Peyer's patch (tissue), 4 donors: ENCODE results near the gene MMD. TPM values are rescaled to one million over a fixed set of nuclear protein-coding genes. Genes with fewer than 3 reads are reported as not detected.

ENCODE experiments used
- DNase-seq, 3 donors: peaks; one replicate each; pipeline ENCODE4 v3.0.0-alpha.2; 2017 to 2019
- H3K27ac ChIP-seq, 4 donors: fragments of 200-600 bp; sonication (generic); one replicate each; pipeline ENCODE4 v1.5.1; 2016 to 2019
- H3K27me3 ChIP-seq, 2 donors: fragments of 200-600 bp; sonication (generic); one replicate each; pipeline ENCODE4 v1.5.1; 2019
- H3K36me3 ChIP-seq, 3 donors: fragments of 200-600 bp; sonication (generic); one replicate each; pipeline ENCODE4 v1.5.1; 2016 to 2019
- H3K4me1 ChIP-seq, 4 donors: fragments of 200-600 bp; sonication (generic); one replicate each; pipeline ENCODE4 v1.5.1; 2016 to 2019
- H3K4me3 ChIP-seq, 4 donors: fragments of 200-600 bp; sonication (generic); 1 replicate in 3 of 4; 2 replicates in 1 of 4; pipeline ENCODE4 v1.5.1; 2016 to 2019; ENCODE audit warnings: mild to moderate bottlenecking in 1 of 4
- H3K9me3 ChIP-seq, 4 donors: fragments of 200-600 bp; sonication (generic); one replicate each; pipeline ENCODE4 v1.5.1; 2016 to 2019; ENCODE audit warnings: mild to moderate bottlenecking in 1 of 4
- POLR2A ChIP-seq, 2 donors: fragments of 450-650 bp; IDR thresholded peaks; one replicate each; pipeline ENCODE4 v1.5.1; 2017; ENCODE audit warnings: antibody characterized with exemption in 2 of 2, mild to moderate bottlenecking in 2 of 2, moderate library complexity in 2 of 2
- total RNA-seq, 4 donors: library from RNA; depleted of rRNA; stranded (reverse); fragments of >200 nt; gene quantifications; one replicate each; pipeline ENCODE4 v1.1.0, GENCODE V29; 2016
- TF ChIP-seq, protein P1 (sequence below), 6 experiments: fragments of 450-650 bp in 4 of 6; fragments of 200-600 bp in 2 of 6; sonication (generic) in 1 of 6; IDR thresholded peaks; one replicate each; pipeline ENCODE4 v1.5.1; 2017 to 2019; ENCODE audit warnings: antibody characterized with exemption in 6 of 6, mild to moderate bottlenecking in 3 of 6, moderate library complexity in 1 of 6

The MMD gene
- total RNA-seq, 4 donors from 2014 or later, result 4.5 to 29.7 (median 14.3) TPM

- peak; percentile 56 to 76 (median 67) for DNase-seq
- no peaks in the 10 kb centered on the region for H3K9me3 ChIP-seq
- H3K27me3 ChIP-seq, result no peaks in the 10 kb centered on the region
- H3K27ac ChIP-seq, result peak overlapping the region; percentile 90 to 92 (median 92)
- TF ChIP-seq, protein P1, sequence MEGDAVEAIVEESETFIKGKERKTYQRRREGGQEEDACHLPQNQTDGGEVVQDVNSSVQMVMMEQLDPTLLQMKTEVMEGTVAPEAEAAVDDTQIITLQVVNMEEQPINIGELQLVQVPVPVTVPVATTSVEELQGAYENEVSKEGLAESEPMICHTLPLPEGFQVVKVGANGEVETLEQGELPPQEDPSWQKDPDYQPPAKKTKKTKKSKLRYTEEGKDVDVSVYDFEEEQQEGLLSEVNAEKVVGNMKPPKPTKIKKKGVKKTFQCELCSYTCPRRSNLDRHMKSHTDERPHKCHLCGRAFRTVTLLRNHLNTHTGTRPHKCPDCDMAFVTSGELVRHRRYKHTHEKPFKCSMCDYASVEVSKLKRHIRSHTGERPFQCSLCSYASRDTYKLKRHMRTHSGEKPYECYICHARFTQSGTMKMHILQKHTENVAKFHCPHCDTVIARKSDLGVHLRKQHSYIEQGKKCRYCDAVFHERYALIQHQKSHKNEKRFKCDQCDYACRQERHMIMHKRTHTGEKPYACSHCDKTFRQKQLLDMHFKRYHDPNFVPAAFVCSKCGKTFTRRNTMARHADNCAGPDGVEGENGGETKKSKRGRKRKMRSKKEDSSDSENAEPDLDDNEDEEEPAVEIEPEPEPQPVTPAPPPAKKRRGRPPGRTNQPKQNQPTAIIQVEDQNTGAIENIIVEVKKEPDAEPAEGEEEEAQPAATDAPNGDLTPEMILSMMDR (IDR thresholded peaks at IDR 0.05), result no peak
- no peak for TF ChIP-seq POLR2A (IDR thresholded peaks at IDR 0.05)
- H3K36me3 ChIP-seq, result no peaks in the 10 kb centered on the region
- peaks cover 0 to 8% (median 2%) of the 10 kb centered on the region in 4 donors for H3K4me1 ChIP-seq
- peak overlapping the region; percentile 64 to 92 (median 88) for H3K4me3 ChIP-seq
Measured at GRCh38 chr17:55420776-55421178, 858 bp downstream of the MMD start.

- H3K27me3 ChIP-seq, result no peaks in the 10 kb centered on the region
- no peaks in the 10 kb centered on the region for H3K9me3 ChIP-seq
- no peaks in the 10 kb centered on the region for H3K36me3 ChIP-seq
- peaks cover 0 to 8% (median 2%) of the 10 kb centered on the region in 4 donors for H3K4me1 ChIP-seq
- TF ChIP-seq POLR2A (IDR thresholded peaks at IDR 0.05), result no peak
- TF ChIP-seq, protein P1 (IDR thresholded peaks at IDR 0.05), result no peak
- peak overlapping the region; percentile 90 to 92 (median 92) for H3K27ac ChIP-seq
- DNase-seq, result peak in 2 of 3 donors; percentile 57 to 69
- peak overlapping the region; percentile 64 to 92 (median 88) for H3K4me3 ChIP-seq
Measured at GRCh38 chr17:55420067-55420775, 1.4 kb downstream of the MMD start.

DNA sequence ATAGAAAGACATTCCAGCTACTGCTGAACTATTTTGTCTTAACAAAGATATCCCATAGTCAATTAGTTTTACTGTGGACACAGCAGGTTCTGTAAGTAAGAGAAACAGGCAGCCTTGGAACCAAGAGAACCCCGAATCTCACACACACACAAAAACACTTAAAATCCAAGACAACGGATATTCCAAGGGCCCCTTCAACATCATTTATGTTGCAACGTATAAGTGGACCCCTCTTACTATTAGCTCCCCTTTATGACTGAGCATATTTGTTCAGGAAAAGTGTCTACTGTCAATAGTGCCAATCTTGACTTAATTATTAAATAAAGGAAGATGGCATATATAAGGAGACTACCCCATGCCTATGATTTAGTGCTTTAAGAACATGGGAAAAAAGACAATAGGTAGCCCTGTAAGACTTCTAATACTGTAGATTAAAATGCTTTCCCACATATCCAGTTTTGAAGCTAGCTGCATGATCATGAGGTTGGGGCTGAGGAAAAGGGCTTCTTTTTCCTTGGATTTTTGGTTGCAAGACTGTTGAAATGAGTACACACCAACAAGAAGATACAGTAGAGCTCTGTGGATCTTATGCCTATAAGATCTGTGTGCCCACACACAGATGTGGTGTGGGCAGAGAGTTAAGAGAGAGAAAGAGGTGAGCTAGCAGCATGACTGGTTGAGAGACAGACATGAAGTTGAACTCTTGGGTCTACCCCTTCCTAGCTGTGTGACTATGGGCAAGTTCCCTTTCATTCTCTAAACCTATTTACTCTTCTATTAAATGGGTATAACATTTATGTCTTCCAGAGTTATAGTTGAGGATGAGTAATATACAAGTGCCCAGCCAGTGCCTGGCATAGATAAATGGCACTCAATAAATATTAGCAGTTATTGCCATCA lies 3.0 kb downstream of the MMD start:
- Histone ChIP-seq H3K4me3 (no peak overlapping the region), H3K4me1 (peaks cover 0 to 8% (median 2%) of the 10 kb centered on the region in 4 donors), H3K27ac (peak overlapping the region in 1 of 4 donors; percentile 7), H3K27me3 (no peaks in the 10 kb centered on the region), H3K9me3 (no peaks in the 10 kb centered on the region), H3K36me3 (peaks cover 0 to 5% (median 0%) of the 10 kb centered on the region in 3 donors)
- TF ChIP-seq POLR2A (IDR thresholded peaks at IDR 0.05), result no peak
- TF ChIP-seq, protein P1 (IDR thresholded peaks at IDR 0.05), result no peak
- no peak for DNase-seq

DNA sequence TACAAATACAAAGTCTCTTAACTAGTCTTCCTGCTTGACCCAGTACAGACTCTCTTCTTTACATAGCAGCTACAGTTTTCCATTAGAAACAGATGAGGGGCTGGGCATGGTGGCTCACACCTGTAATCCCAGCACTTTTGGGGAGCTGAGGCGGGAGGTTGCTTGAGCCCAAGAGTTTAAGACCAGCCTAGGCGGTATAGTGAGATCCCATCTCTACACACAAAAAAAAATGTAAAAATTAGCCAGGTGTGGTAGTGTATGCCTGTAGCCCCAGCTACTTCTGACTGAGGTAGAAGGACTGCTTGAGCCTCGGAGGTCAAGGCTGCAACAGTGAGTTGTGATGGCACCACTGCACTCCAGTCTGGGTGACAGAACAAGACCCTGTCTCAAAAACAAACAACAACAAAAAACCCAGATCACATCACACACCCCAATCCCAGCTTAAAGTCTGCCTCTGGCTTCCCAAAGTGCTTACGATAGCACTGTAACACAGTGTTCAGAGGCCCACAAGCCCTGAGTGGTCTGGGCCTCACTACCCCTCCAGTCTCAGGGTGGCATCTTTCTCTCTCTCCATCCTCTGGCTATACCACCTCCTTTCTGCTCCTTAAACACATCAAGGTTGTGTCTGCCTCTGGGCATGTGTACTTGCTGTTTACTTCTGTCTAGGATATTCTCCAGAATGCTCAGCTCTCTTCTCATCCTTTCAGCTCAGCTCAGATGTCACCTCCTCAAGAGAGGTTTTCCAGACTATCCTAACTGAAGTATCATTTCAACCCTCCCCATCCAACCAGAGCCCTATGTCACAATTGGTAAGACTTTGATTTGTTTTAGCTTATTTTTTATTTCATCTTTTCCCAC lies 4.0 kb downstream of the MMD start:
- no peak for DNase-seq
- Histone ChIP-seq H3K9me3 (no peaks in the 10 kb centered on the region), H3K27me3 (no peaks in the 10 kb centered on the region), H3K27ac (no peak overlapping the region), H3K4me3 (no peak overlapping the region), H3K36me3 (peaks cover 0 to 8% (median 0%) of the 10 kb centered on the region in 3 donors), H3K4me1 (peaks cover 0 to 8% (median 2%) of the 10 kb centered on the region in 4 donors)
- TF ChIP-seq POLR2A (IDR thresholded peaks at IDR 0.05), result no peak
- TF ChIP-seq, protein P1 (IDR thresholded peaks at IDR 0.05), result no peak

- H3K27ac ChIP-seq, result no peak overlapping the region
- no peaks in the 10 kb centered on the region for H3K27me3 ChIP-seq
- H3K4me3 ChIP-seq, result no peak overlapping the region
- no peak for DNase-seq
- H3K9me3 ChIP-seq, result no peaks in the 10 kb centered on the region
- H3K36me3 ChIP-seq, result peaks cover 0 to 8% (median 0%) of the 10 kb centered on the region in 3 donors
- TF ChIP-seq, protein P1 (IDR thresholded peaks at IDR 0.05), result no peak
- TF ChIP-seq POLR2A (IDR thresholded peaks at IDR 0.05), result no peak
- H3K4me1 ChIP-seq, result peaks cover 0 to 8% (median 0%) of the 10 kb centered on the region in 4 donors
Measured at GRCh38 chr17:55416470-55417052, 5.1 kb downstream of the MMD start.
